Suprapubic skin (tissue), 3 donors: ENCODE results near the gene LRRC4C.

Experiments
- POLR2A ChIP-seq, 2 donors: fragments of 450-650 bp; IDR thresholded peaks; one replicate each; pipeline ENCODE4 v1.6.1; 2017; ENCODE audit warnings: antibody characterized with exemption in 2 of 2, mild to moderate bottlenecking in 2 of 2, moderate library complexity in 2 of 2
- TF ChIP-seq, protein P1 (sequence below), 2 donors: fragments of 200-600 bp in 1 of 2; fragments of 450-650 bp in 1 of 2; sonication (generic) in 1 of 2; IDR thresholded peaks; one replicate each; pipeline ENCODE4 v1.5.1; 2016 to 2019; ENCODE audit warnings: antibody characterized with exemption in 2 of 2, mild to moderate bottlenecking in 1 of 2, moderate library complexity in 1 of 2

DNA sequence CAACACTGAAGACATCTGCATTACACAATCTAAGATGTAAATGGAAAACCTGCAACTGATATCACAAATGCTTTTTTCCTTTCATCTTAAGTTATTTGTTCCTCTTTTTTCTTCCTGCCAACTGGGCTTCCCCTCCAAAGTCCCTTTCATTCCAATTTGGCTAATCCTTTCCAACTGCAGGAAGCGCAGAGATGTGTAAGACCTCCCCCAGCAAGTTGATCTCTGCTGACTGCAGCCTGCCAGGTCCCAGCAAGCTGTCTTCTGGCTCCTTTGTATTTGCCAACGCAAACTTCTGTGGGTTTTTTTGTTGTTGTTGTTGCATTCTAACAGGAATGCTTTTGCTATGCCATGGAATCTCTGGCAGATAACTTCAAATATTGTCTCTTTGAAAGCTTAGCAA is 38.5 kb upstream of the LRRC4C start:
- no peak for TF ChIP-seq POLR2A (IDR thresholded peaks at IDR 0.05)
- TF ChIP-seq, protein P1, sequence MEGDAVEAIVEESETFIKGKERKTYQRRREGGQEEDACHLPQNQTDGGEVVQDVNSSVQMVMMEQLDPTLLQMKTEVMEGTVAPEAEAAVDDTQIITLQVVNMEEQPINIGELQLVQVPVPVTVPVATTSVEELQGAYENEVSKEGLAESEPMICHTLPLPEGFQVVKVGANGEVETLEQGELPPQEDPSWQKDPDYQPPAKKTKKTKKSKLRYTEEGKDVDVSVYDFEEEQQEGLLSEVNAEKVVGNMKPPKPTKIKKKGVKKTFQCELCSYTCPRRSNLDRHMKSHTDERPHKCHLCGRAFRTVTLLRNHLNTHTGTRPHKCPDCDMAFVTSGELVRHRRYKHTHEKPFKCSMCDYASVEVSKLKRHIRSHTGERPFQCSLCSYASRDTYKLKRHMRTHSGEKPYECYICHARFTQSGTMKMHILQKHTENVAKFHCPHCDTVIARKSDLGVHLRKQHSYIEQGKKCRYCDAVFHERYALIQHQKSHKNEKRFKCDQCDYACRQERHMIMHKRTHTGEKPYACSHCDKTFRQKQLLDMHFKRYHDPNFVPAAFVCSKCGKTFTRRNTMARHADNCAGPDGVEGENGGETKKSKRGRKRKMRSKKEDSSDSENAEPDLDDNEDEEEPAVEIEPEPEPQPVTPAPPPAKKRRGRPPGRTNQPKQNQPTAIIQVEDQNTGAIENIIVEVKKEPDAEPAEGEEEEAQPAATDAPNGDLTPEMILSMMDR (IDR thresholded peaks at IDR 0.05) = no peak
